ENCODE results near the gene LIPK. TPM values are rescaled to one million over a fixed set of nuclear protein-coding genes. Genes with fewer than 3 reads are reported as not detected.
"Not testable (repeated sequence)": the region's sequence is repeated elsewhere in the genome, so short reads cannot be mapped to it uniquely, and the experiment has no call there.

LIPK gene
- total RNA-seq, 6 experiments from 2014 or later = not detected

- Mint-ChIP-seq H3K27ac (no peak overlapping the region), H3K4me1 (ENCODE audit: low read depth) (no peaks in the 10 kb centered on the region), H3K36me3 (ENCODE audit: low read depth) (0 out of 2 replicates have a peak, but pooled peaks cover 4% of the 10 kb centered on the region), H3K4me3 (no peak overlapping the region), H3K9me3 (no peaks in the 10 kb centered on the region), H3K27me3 (ENCODE audit: insufficient read depth) (peaks cover 3% of the 10 kb centered on the region; the same call in 1 of the 2 replicates)
- no peak for DNase-seq
- TF ChIP-seq, protein P1, sequence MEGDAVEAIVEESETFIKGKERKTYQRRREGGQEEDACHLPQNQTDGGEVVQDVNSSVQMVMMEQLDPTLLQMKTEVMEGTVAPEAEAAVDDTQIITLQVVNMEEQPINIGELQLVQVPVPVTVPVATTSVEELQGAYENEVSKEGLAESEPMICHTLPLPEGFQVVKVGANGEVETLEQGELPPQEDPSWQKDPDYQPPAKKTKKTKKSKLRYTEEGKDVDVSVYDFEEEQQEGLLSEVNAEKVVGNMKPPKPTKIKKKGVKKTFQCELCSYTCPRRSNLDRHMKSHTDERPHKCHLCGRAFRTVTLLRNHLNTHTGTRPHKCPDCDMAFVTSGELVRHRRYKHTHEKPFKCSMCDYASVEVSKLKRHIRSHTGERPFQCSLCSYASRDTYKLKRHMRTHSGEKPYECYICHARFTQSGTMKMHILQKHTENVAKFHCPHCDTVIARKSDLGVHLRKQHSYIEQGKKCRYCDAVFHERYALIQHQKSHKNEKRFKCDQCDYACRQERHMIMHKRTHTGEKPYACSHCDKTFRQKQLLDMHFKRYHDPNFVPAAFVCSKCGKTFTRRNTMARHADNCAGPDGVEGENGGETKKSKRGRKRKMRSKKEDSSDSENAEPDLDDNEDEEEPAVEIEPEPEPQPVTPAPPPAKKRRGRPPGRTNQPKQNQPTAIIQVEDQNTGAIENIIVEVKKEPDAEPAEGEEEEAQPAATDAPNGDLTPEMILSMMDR (IDR thresholded peaks at IDR 0.05) = peak; percentile 63
Measured at GRCh38 chr10:88693392-88694020, 12.5 kb upstream of the LIPK start.

- DNase-seq = no peak
- peaks cover 25% of the 10 kb centered on the region for H3K4me1 Mint-ChIP-seq (ENCODE audit: low read depth)
- no peak overlapping the region for H3K27ac Mint-ChIP-seq
- H3K9me3 Mint-ChIP-seq = no peaks in the 10 kb centered on the region
- peaks cover 13% of the 10 kb centered on the region; the same call in 1 of the 2 replicates for H3K27me3 Mint-ChIP-seq (ENCODE audit: insufficient read depth)
- TF ChIP-seq, protein P1 (IDR thresholded peaks at IDR 0.05) = no peak
- H3K4me3 Mint-ChIP-seq = no peak overlapping the region
- H3K36me3 Mint-ChIP-seq (ENCODE audit: low read depth) = no peaks in the 10 kb centered on the region
Measured at GRCh38 chr10:88702848-88703597, 3.0 kb upstream of the LIPK start.

- peaks cover 26% of the 10 kb centered on the region for H3K4me1 Mint-ChIP-seq (ENCODE audit: low read depth)
- TF ChIP-seq, protein P1 (IDR thresholded peaks at IDR 0.05) = no peak
- no peaks in the 10 kb centered on the region for H3K9me3 Mint-ChIP-seq
- peak overlapping the region; percentile 14; the same call in 1 of the 2 replicates for H3K4me3 Mint-ChIP-seq
- peak; percentile 78 for DNase-seq
- H3K27me3 Mint-ChIP-seq (ENCODE audit: insufficient read depth) = peaks cover 13% of the 10 kb centered on the region; the same call in 1 of the 2 replicates
- no peaks in the 10 kb centered on the region for H3K36me3 Mint-ChIP-seq (ENCODE audit: low read depth)
- H3K27ac Mint-ChIP-seq = no peak overlapping the region
Measured at GRCh38 chr10:88707429-88708155, 1.5 kb downstream of the LIPK start.

GRCh38 chr10:88709361-88709760 is 3.3 kb downstream of the LIPK start:
- Mint-ChIP-seq H3K27me3 (ENCODE audit: insufficient read depth) (peaks cover 15% of the 10 kb centered on the region; the same call in 1 of the 2 replicates), H3K4me1 (ENCODE audit: low read depth) (peaks cover 16% of the 10 kb centered on the region)
- not testable (repeated sequence) for DNase-seq; H3K27ac Mint-ChIP-seq; H3K9me3 Mint-ChIP-seq; H3K4me3 Mint-ChIP-seq; H3K36me3 Mint-ChIP-seq (ENCODE audit: low read depth)

- DNase-seq = no peak
- H3K27me3 Mint-ChIP-seq (ENCODE audit: insufficient read depth) = peaks cover 26% of the 10 kb centered on the region
- no peak overlapping the region for H3K27ac Mint-ChIP-seq
- TF ChIP-seq, protein P1 (IDR thresholded peaks at IDR 0.05) = no peak
- H3K4me3 Mint-ChIP-seq = no peak overlapping the region
- H3K36me3 Mint-ChIP-seq (ENCODE audit: low read depth) = no peaks in the 10 kb centered on the region
- no peaks in the 10 kb centered on the region for H3K9me3 Mint-ChIP-seq
- no peaks in the 10 kb centered on the region for H3K4me1 Mint-ChIP-seq (ENCODE audit: low read depth)
Measured at GRCh38 chr10:88715517-88715916, 9.5 kb downstream of the LIPK start.

Measured in HFFc6 (cell line).